Effector memory CD8-positive, alpha-beta T cell (primary cell): Measurements from ENCODE around the gene FAM118B.
A peak's percentile ranks its signal among the peaks of the same experiment; 100 is the strongest.
"Not testable (repeated sequence)": the region's sequence is repeated elsewhere in the genome, so short reads cannot be mapped to it uniquely, and the experiment has no call there.

ENCODE experiments used
- ATAC-seq: fragments of 150-1000 bp; cut with Tn5 transposase; replicated peaks from 2 replicates; pipeline ENCODE4 v1.10.0; 2021; ENCODE audit warnings: mild to moderate bottlenecking, moderate library complexity
- DNase-seq, 3 experiments: peaks; one replicate each; pipeline ENCODE4 v3.0.0; 2021
- H3K27ac Mint-ChIP-seq, 2 donors: one replicate each; pipeline ENCODE4 v1.8.0; 2022; ENCODE audit warnings: mild to moderate bottlenecking in 2 of 2, mixed read lengths in 2 of 2, moderate library complexity in 2 of 2
- H3K27me3 Mint-ChIP-seq, 2 donors: one replicate each; pipeline ENCODE4 v1.8.0; 2022; ENCODE audit warnings: mixed read lengths in 2 of 2
- H3K36me3 Mint-ChIP-seq: one replicate; pipeline ENCODE4 v1.8.0; 2022; ENCODE audit warnings: mild to moderate bottlenecking, moderate library complexity, mixed read lengths; ENCODE audit not compliant: insufficient read depth
- H3K4me1 Mint-ChIP-seq, 2 donors: one replicate each; pipeline ENCODE4 v1.8.0; 2022; ENCODE audit warnings: low read depth in 2 of 2, mixed read lengths in 2 of 2
- H3K4me3 Mint-ChIP-seq, 2 donors: one replicate each; pipeline ENCODE4 v1.8.0; 2022; ENCODE audit warnings: mild to moderate bottlenecking in 2 of 2, mixed read lengths in 2 of 2, moderate library complexity in 2 of 2
- H3K9me3 Mint-ChIP-seq, 2 donors: one replicate each; pipeline ENCODE4 v1.8.0; 2022; ENCODE audit warnings: mixed read lengths in 2 of 2

Gene FAM118B

DNA sequence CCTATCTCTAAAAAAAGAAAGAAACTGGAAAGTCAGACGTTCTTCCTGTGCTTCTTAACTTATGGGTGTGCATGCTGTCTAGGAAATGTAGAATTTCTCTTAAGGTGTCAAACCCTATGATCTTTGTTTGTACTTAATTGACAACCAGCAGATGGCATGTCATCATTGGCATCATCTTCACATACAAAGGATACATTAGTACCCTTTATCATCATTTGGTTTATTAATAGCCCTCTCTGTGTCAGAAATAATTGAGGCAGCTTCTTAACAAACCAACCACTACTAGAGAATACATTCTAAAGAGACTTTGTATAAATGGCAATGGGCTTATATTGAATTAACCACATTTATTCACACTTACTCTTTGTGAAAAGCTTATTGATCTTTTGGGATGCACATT is 43.2 kb downstream of the FAM118B start:
- no peak for ATAC-seq
- Mint-ChIP-seq H3K27ac (peak overlapping the region in 1 of 2 donors; percentile 31), H3K36me3 (peaks cover 8% of the 10 kb centered on the region)

GRCh38 chr11:126255507-126255906 is 43.9 kb downstream of the FAM118B start:
- H3K36me3 Mint-ChIP-seq, H3K27me3 Mint-ChIP-seq, DNase-seq, ATAC-seq, H3K4me1 Mint-ChIP-seq, H3K4me3 Mint-ChIP-seq, H3K9me3 Mint-ChIP-seq: not testable (repeated sequence)
- H3K27ac Mint-ChIP-seq = peak overlapping the region; percentile 29 to 60

More for the DNA sequence above, 43.2 kb downstream of the FAM118B start:
- Mint-ChIP-seq H3K4me1 (no peaks in the 10 kb centered on the region), H3K9me3 (no peaks in the 10 kb centered on the region), H3K27me3 (no peaks in the 10 kb centered on the region), H3K4me3 (no peak overlapping the region)
- no peak for DNase-seq

DNA sequence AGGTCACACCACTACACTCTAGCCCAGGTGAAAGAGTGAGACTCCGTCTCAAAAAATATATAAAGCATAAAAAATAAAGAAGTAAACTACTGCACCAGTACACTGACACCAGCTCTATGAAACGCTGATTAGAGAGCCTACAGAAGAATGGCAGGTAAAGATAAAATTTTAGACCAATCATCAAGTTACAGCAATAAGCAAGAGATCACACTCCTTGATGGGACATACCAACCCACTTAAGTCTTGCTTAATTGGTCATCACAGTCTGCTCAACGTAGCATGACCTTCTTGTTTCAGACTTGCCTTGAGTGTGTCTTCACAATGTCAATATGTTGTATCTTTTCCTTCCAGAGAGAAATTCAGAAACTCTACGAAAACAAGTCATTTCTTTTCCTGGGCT is 44.6 kb downstream of the FAM118B start:
- Mint-ChIP-seq H3K27me3 (no peaks in the 10 kb centered on the region), H3K27ac (peak overlapping the region in 1 of 2 donors; percentile 60), H3K4me3 (no peak overlapping the region), H3K36me3 (peaks cover 8% of the 10 kb centered on the region), H3K4me1 (no peaks in the 10 kb centered on the region), H3K9me3 (no peaks in the 10 kb centered on the region)
- ATAC-seq (no peak), DNase-seq (no peak)

DNA sequence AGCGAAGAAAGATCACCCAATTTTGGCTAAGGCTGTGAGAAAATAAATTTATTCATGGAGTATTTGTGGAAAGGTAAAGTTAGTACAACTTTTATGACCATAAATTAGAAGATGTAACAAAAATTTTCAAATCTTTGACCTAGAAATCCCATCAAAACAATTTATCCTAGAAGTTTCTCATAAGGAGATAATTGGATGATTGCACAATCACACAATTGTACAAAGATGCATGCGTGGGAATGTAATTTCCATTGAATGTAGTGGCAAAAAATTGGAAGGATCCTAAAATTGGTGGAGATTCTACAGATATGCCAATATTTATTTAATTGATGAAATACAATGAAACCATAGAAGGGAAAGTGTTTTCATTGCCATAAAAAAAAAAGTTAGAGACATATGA is 45.6 kb downstream of the FAM118B start:
- Mint-ChIP-seq H3K27me3 (no peaks in the 10 kb centered on the region), H3K27ac (no peak overlapping the region), H3K4me3 (no peak overlapping the region), H3K36me3 (peaks cover 12% of the 10 kb centered on the region), H3K4me1 (no peaks in the 10 kb centered on the region), H3K9me3 (no peaks in the 10 kb centered on the region)
- no peak for ATAC-seq
- no peak for DNase-seq

GRCh38 chr11:126257764-126258163 is 46.2 kb downstream of the FAM118B start:
- no peak overlapping the region for H3K4me3 Mint-ChIP-seq
- H3K36me3 Mint-ChIP-seq = peaks cover 18% of the 10 kb centered on the region
- ATAC-seq (no peak), DNase-seq (no peak)
- H3K9me3 Mint-ChIP-seq = no peaks in the 10 kb centered on the region
- H3K27ac Mint-ChIP-seq = no peak overlapping the region
- H3K4me1 Mint-ChIP-seq = no peaks in the 10 kb centered on the region
- no peaks in the 10 kb centered on the region for H3K27me3 Mint-ChIP-seq

GRCh38 chr11:126262216-126262615 is 50.6 kb downstream of the FAM118B start:
- Mint-ChIP-seq H3K27me3 (no peaks in the 10 kb centered on the region), H3K27ac (no peak overlapping the region), H3K4me3 (no peak overlapping the region), H3K36me3 (peaks cover 50% of the 10 kb centered on the region), H3K9me3 (no peaks in the 10 kb centered on the region), H3K4me1 (peaks cover 5 to 10% of the 10 kb centered on the region in 2 donors)
- ATAC-seq = no peak
- no peak for DNase-seq

GRCh38 chr11:126263489-126263888 is 51.9 kb downstream of the FAM118B start:
- peaks cover 56% of the 10 kb centered on the region for H3K36me3 Mint-ChIP-seq
- peaks cover 15 to 18% of the 10 kb centered on the region in 2 donors for H3K4me1 Mint-ChIP-seq
- ATAC-seq (no peak), DNase-seq (no peak)
- peak overlapping the region in 1 of 2 donors; percentile 45 for H3K27ac Mint-ChIP-seq
- no peaks in the 10 kb centered on the region for H3K9me3 Mint-ChIP-seq
- H3K27me3 Mint-ChIP-seq = no peaks in the 10 kb centered on the region
- no peak overlapping the region for H3K4me3 Mint-ChIP-seq

- H3K36me3 Mint-ChIP-seq = peaks cover 67% of the 10 kb centered on the region
Measured at GRCh38 chr11:126265811-126266210, 54.2 kb downstream of the FAM118B start.

GRCh38 chr11:126267650-126268049 is 56.1 kb downstream of the FAM118B start:
- peaks cover 25 to 30% of the 10 kb centered on the region in 2 donors for H3K4me1 Mint-ChIP-seq
- peak overlapping the region; percentile 94 to 98 for H3K4me3 Mint-ChIP-seq
- H3K36me3 Mint-ChIP-seq = peaks cover 57% of the 10 kb centered on the region

More at GRCh38 chr11:126265811-126266210, 54.2 kb downstream of the FAM118B start:
- no peak for ATAC-seq
- H3K4me1 Mint-ChIP-seq = peaks cover 25 to 30% of the 10 kb centered on the region in 2 donors
- H3K27ac Mint-ChIP-seq = peak overlapping the region; percentile 68 to 87
- no peak overlapping the region for H3K4me3 Mint-ChIP-seq
- no peaks in the 10 kb centered on the region for H3K9me3 Mint-ChIP-seq
- H3K27me3 Mint-ChIP-seq = no peaks in the 10 kb centered on the region
- no peak for DNase-seq

DNA sequence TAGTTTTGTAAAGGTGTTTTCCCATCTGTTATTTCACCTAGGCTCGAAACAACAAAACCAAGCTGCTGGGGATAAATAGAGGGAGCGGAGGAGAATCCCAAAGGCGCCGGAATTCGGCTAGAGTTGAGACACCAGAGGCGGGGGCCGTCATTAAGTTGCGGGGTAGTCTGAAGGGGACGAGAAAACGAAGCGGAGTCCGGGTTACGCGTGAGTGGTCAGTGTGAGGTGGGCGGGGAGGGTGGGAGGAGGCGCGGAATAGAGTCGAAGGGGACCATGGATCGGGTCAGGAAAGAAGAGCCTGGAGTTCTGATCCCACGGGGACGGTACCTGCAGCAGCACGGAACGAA is 56.8 kb downstream of the FAM118B start:
- Mint-ChIP-seq H3K4me3 (peak overlapping the region; percentile 94 to 98), H3K9me3 (no peaks in the 10 kb centered on the region), H3K27me3 (no peaks in the 10 kb centered on the region), H3K27ac (peak overlapping the region; percentile 98 to 99), H3K4me1 (peaks cover 25 to 30% of the 10 kb centered on the region in 2 donors), H3K36me3 (peaks cover 51% of the 10 kb centered on the region)
- DNase-seq (no peak), ATAC-seq (no peak)

More at GRCh38 chr11:126267650-126268049, 56.1 kb downstream of the FAM118B start:
- H3K27ac Mint-ChIP-seq = peak overlapping the region; percentile 98 to 99
- ATAC-seq (no peak), DNase-seq (no peak)
- no peaks in the 10 kb centered on the region for H3K9me3 Mint-ChIP-seq
- no peaks in the 10 kb centered on the region for H3K27me3 Mint-ChIP-seq

DNA sequence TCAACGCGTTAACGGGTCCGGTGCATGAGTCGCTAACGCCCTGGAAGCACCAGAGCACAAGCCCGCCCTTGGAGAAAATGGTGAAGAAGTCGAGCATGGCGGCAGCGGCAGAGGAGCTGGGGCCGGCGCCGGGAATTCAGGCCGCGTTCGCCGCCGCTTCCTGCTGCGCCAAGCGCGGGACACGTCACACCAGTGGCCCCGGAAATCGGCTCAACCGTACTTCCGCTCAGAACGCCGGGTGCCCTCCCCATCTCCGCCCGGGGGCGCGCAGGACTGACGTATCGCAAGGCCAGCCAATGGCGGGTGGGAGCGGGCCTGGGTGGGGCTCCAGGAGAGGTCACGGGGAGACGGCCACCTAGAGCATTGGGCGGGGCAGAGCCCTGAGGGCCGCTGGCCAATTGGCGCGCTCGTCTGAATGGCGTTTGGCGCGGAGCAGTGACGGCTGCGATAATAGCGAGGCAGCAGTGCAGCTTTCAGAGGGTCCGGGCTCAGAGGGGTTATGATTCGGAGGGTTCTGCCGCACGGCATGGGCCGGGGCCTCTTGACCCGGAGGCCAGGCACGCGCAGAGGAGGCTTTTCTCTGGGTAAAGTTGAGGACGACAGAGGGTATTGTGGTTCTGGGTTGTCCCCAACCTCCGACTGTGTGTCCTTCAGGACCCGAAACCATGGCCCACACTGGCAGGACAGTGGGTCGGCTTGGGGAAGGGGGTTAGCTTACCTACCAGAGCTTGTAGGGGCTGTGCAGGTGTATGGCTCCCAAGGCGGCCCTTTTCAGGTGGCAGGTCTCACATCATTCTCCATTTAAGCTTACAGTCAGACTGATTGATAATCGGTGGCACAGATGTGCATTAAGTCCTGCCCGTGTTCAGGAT is 57.4 kb downstream of the FAM118B start, which contains the start of the genes FOXRED1 and SRPRA:
FOXRED1 (plus strand) TSS at position 447 of the 872 bp plus-strand sequence; CDS start at position 500, 53 bp downstream.
SRPRA (minus strand) TSS at position 188 of the 872 bp plus-strand sequence; CDS start at position 97, 91 bp downstream.
- Mint-ChIP-seq H3K36me3 (peaks cover 48% of the 10 kb centered on the region), H3K4me1 (peaks cover 25 to 28% of the 10 kb centered on the region in 2 donors), H3K27ac (peak within 1 kb of the TSS; percentile 98 to 99), H3K27me3 (no peaks in the 10 kb centered on the region), H3K4me3 (peak within 1 kb of the TSS; percentile 94 to 98), H3K9me3 (no peaks in the 10 kb centered on the region)
- ATAC-seq (peak; percentile 97), DNase-seq (peak; percentile 100)

DNA sequence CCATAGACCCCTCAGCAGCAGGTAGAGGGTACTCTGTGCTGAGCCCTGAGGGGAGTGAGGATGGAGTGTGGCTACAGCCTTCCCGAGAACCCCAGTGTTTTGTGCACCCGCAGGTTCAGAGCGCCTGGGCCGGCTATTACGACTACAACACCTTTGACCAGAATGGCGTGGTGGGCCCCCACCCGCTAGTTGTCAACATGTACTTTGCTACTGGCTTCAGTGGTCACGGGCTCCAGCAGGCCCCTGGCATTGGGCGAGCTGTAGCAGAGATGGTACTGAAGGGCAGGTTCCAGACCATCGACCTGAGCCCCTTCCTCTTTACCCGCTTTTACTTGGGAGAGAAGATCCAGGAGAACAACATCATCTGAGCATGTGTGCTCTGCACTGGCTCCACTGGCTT is 65.7 kb downstream of the FAM118B start:
- Mint-ChIP-seq H3K27ac (no peak overlapping the region), H3K4me3 (no peak overlapping the region), H3K36me3 (peaks cover 14% of the 10 kb centered on the region), H3K27me3 (no peaks in the 10 kb centered on the region), H3K9me3 (no peaks in the 10 kb centered on the region), H3K4me1 (peaks cover 6 to 19% of the 10 kb centered on the region in 2 donors)
- ATAC-seq (no peak), DNase-seq (no peak)

DNA sequence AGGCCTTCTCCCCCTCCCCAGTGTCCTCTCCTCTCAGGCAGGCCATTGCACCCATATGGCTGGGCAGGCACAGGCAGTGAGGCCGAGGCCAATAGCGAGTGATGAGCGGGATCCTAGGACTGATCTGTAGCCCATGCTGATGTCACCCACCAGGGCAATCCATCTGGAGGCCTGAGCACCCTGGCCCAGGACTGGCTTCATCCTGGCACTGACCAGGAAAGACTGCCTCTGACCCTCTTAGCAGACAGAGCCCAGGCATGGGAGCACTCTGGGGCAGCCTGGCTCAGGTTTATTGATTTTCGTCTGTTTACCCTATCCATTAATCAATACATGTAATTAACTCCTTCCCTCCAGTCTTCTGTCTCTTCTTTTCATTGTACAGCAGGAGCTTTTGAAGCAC is 66.2 kb downstream of the FAM118B start:
- Mint-ChIP-seq H3K9me3 (no peaks in the 10 kb centered on the region), H3K27me3 (no peaks in the 10 kb centered on the region), H3K4me3 (no peak overlapping the region), H3K27ac (no peak overlapping the region), H3K36me3 (peaks cover 14% of the 10 kb centered on the region), H3K4me1 (peaks cover 10 to 23% of the 10 kb centered on the region in 2 donors)
- DNase-seq = no peak
- ATAC-seq = no peak

DNA sequence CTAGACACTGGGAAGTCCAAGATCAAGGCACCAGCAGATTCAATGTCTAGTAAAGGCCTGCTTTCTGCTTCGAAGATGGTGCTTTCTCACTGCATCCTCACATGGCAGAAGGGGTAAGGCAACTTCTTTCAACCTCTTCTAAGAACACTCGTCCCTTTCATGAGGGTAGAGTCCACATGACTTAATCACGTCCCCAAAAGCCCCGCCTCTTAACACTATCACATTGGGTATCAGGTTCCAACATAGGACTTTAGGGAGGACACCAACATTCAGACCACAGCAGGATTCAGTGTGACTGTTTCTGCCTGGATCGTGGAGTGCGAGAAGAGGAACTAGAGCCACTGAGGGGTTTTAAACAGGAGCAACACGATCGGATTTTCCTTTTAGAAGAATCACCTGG is 67.6 kb downstream of the FAM118B start:
- Mint-ChIP-seq H3K9me3 (no peaks in the 10 kb centered on the region), H3K4me3 (no peak overlapping the region), H3K27me3 (no peaks in the 10 kb centered on the region), H3K27ac (peak overlapping the region; percentile 16 to 27), H3K36me3 (peaks cover 15% of the 10 kb centered on the region), H3K4me1 (peaks cover 16 to 30% of the 10 kb centered on the region in 2 donors)
- no peak for DNase-seq
- no peak for ATAC-seq
